NCI-H345 (cell line): Measurements from ENCODE around the gene CDY2B.
"Not testable (repeated sequence)": the region's sequence is repeated elsewhere in the genome, so short reads cannot be mapped to it uniquely, and the experiment has no call there.

Experiments
- DNase-seq: peaks from one replicate; lab custom pipeline; 2025; lab: John Stamatoyannopoulos, UW

CDY2B gene

GRCh38 chrY:17880120-17880519 lies at the start of gene CDY2B:
CDY2B (minus strand) TSS chrY:17880220; CDS start chrY:17879892, 328 bp downstream.
- not testable (repeated sequence) for DNase-seq

- DNase-seq: not testable (repeated sequence)
These were observed 28.0 kb upstream of the CDY2B start for GRCh38 chrY:17908009-17908408.

GRCh38 chrY:17907351-17907750 lies 27.3 kb upstream of the CDY2B start:
- DNase-seq: not testable (repeated sequence)

GRCh38 chrY:17881697-17882096 lies 1.7 kb upstream of the CDY2B start:
- not testable (repeated sequence) for DNase-seq

- DNase-seq: not testable (repeated sequence)
These were observed 3.3 kb downstream of the CDY2B start for GRCh38 chrY:17876767-17877166.

GRCh38 chrY:17875401-17875800 lies 4.6 kb downstream of the CDY2B start:
- not testable (repeated sequence) for DNase-seq

GRCh38 chrY:17871194-17871903 lies 8.7 kb downstream of the CDY2B start:
- not testable (repeated sequence) for DNase-seq

- not testable (repeated sequence) for DNase-seq
These were observed 9.3 kb downstream of the CDY2B start for GRCh38 chrY:17870737-17871136.

GRCh38 chrY:17867850-17868249 lies 12.2 kb downstream of the CDY2B start:
- DNase-seq: not testable (repeated sequence)

GRCh38 chrY:17860634-17861033 lies 19.4 kb downstream of the CDY2B start:
- not testable (repeated sequence) for DNase-seq

- DNase-seq: not testable (repeated sequence)
These were observed 22.8 kb downstream of the CDY2B start for GRCh38 chrY:17856963-17857848.

- DNase-seq: not testable (repeated sequence)
These were observed 23.5 kb downstream of the CDY2B start for GRCh38 chrY:17856508-17856907.

- not testable (repeated sequence) for DNase-seq
These were observed 30.9 kb downstream of the CDY2B start for GRCh38 chrY:17849131-17849530.

- not testable (repeated sequence) for DNase-seq
These were observed 47.9 kb downstream of the CDY2B start for GRCh38 chrY:17832149-17832548.
